Progenitor cell of endocrine pancreas (in vitro differentiated cells): ENCODE data around the gene IL1R1. TPM values are rescaled to one million over a fixed set of nuclear protein-coding genes. Genes with fewer than 3 reads are reported as not detected.
A peak's percentile ranks its signal among the peaks of the same experiment; 100 is the strongest.

Experiments
- DNase-seq: peaks from one replicate; pipeline ENCODE4 v3.0.0; 2021; ENCODE audit warnings: low spot score; ENCODE audit not compliant: unreplicated experiment
- H3K27ac Mint-ChIP-seq: 2 replicates; pipeline ENCODE4 v1.8.0; 2021; ENCODE audit warnings: mild to moderate bottlenecking, moderate library complexity, mixed read lengths
- H3K27me3 Mint-ChIP-seq: 2 replicates; pipeline ENCODE4 v1.8.0; 2021; ENCODE audit warnings: mixed read lengths
- H3K36me3 Mint-ChIP-seq: 2 replicates; pipeline ENCODE4 v1.8.0; 2022; ENCODE audit warnings: mixed read lengths; ENCODE audit not compliant: insufficient read depth
- H3K4me1 Mint-ChIP-seq: 2 replicates; pipeline ENCODE4 v1.8.0; 2021; ENCODE audit warnings: low read depth, mixed read lengths
- H3K4me3 Mint-ChIP-seq: 2 replicates; pipeline ENCODE4 v1.8.0; 2021; ENCODE audit warnings: low read depth, mild to moderate bottlenecking, moderate library complexity, mixed read lengths
- H3K9me3 Mint-ChIP-seq: 2 replicates; pipeline ENCODE4 v1.8.0; 2021; ENCODE audit warnings: low read depth, mixed read lengths
- long read RNA-seq: library from polyadenylated mRNA; unstranded; transcript quantifications from one replicate; pipeline ENCODE4 v2.0.0, GENCODE V29; 2020
- total RNA-seq: library from RNA; stranded (reverse); gene quantifications from 2 replicates; pipeline ENCODE4 v1.2.1, GENCODE V29; 2021
- TF ChIP-seq, protein P1 (sequence below): fragments of 200-600 bp; sonication (generic); IDR thresholded peaks from one replicate; pipeline ENCODE4 v1.5.0; 2021; ENCODE audit warnings: antibody characterized with exemption, mild to moderate bottlenecking; ENCODE audit not compliant: unreplicated experiment

The IL1R1 gene, protein sequence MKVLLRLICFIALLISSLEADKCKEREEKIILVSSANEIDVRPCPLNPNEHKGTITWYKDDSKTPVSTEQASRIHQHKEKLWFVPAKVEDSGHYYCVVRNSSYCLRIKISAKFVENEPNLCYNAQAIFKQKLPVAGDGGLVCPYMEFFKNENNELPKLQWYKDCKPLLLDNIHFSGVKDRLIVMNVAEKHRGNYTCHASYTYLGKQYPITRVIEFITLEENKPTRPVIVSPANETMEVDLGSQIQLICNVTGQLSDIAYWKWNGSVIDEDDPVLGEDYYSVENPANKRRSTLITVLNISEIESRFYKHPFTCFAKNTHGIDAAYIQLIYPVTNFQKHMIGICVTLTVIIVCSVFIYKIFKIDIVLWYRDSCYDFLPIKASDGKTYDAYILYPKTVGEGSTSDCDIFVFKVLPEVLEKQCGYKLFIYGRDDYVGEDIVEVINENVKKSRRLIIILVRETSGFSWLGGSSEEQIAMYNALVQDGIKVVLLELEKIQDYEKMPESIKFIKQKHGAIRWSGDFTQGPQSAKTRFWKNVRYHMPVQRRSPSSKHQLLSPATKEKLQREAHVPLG
- total RNA-seq, result 1.1 and 1.3 TPM in 2 replicates
- long read RNA-seq, partial matches to known transcripts, result 0 of 1 reads
- long read RNA-seq, other reads (novel, unspliced or antisense), result 1 of 1 reads

DNA sequence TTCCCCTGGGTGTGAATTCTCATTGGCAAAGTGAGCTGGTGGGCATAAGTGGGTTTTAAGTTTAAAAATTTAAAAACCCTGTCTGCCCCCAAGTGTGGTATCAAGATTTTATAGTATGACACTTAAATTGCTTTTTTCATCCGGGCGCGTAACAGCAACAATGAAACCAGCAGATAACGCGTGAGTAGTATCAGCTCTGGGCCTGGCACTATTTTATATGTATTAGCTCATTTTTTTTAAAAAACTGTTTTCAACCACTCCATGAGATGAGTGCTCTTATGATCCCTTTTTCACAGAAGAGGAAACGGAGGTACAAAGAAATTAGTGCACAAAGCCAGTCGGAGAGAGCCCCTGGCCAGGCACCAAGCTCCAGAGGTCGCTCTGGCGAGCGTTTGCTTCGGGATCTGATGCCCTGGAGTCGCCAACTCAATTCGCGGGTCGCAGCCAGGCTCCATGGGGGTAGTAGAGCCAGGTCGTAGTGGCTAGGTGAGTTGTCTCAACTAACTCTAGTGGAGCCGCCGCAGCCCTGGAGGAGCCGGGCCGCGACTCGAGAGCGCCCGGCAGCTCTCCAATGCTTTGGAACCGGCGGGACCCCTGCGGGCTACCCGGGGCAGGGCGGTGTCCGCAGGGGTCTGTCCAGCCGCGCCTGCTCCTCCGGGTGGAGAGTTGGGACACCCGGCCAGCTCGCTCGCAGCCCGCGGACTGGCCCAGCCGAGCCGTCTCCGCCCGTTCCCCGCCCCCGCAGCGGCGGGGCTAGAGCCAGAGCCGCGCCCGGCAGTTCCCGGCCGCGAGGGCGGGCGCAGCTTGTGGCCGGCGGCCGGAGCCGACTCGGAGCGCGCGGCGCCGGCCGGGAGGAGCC is at the start of gene IL1R1:
Gene IL1R1 (plus strand): TSS at position 777 of the 859 bp plus-strand sequence. CDS start 14,979 bp downstream, outside the sequence.
- no peaks in the 10 kb centered on the region for H3K9me3 Mint-ChIP-seq
- peaks cover 50% of the 10 kb centered on the region for H3K27me3 Mint-ChIP-seq
- peak; percentile 43 for DNase-seq
- TF ChIP-seq, protein P1, sequence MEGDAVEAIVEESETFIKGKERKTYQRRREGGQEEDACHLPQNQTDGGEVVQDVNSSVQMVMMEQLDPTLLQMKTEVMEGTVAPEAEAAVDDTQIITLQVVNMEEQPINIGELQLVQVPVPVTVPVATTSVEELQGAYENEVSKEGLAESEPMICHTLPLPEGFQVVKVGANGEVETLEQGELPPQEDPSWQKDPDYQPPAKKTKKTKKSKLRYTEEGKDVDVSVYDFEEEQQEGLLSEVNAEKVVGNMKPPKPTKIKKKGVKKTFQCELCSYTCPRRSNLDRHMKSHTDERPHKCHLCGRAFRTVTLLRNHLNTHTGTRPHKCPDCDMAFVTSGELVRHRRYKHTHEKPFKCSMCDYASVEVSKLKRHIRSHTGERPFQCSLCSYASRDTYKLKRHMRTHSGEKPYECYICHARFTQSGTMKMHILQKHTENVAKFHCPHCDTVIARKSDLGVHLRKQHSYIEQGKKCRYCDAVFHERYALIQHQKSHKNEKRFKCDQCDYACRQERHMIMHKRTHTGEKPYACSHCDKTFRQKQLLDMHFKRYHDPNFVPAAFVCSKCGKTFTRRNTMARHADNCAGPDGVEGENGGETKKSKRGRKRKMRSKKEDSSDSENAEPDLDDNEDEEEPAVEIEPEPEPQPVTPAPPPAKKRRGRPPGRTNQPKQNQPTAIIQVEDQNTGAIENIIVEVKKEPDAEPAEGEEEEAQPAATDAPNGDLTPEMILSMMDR, result no peak
- H3K4me1 Mint-ChIP-seq, result no peaks in the 10 kb centered on the region
- no peaks in the 10 kb centered on the region for H3K36me3 Mint-ChIP-seq
- H3K4me3 Mint-ChIP-seq, result peak within 1 kb of the TSS; percentile 75
- H3K27ac Mint-ChIP-seq, result peak within 1 kb of the TSS; percentile 35

GRCh38 chr2:102093662-102094061 is 48.9 kb upstream of the IL1R1 start:
- H3K27ac Mint-ChIP-seq, result no peak overlapping the region
- H3K4me3 Mint-ChIP-seq, result no peak overlapping the region
- no peak for DNase-seq
- peaks cover 8% of the 10 kb centered on the region for H3K9me3 Mint-ChIP-seq
- TF ChIP-seq, protein P1, result no peak
- H3K36me3 Mint-ChIP-seq, result peaks cover under 1% of the 10 kb centered on the region
- no peaks in the 10 kb centered on the region for H3K27me3 Mint-ChIP-seq
- peaks cover 1% of the 10 kb centered on the region for H3K4me1 Mint-ChIP-seq

DNA sequence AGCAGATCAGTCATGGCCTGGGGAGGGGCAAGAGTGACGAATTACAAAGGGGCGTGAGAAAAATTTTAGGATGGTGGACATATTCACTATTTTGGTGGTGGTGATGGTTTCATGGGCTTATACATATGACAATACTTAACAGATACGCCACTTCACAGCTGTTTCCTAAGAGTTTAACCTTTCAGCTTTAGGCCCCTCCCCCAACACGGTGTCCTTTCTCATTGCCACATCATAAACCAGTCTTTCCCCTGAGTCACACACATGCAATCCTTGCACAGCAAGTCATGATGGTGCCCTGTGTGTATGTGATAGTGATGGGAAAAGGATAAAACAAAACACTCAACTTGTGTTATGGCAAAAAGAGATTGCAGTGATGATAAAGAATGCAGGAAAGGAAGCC is 47.6 kb upstream of the IL1R1 start:
- Mint-ChIP-seq H3K4me3 (no peak overlapping the region), H3K27ac (no peak overlapping the region), H3K9me3 (peaks cover 11% of the 10 kb centered on the region), H3K36me3 (peaks cover 2% of the 10 kb centered on the region), H3K27me3 (no peaks in the 10 kb centered on the region), H3K4me1 (peaks cover 1% of the 10 kb centered on the region)
- DNase-seq, result no peak
- TF ChIP-seq, protein P1, result no peak

GRCh38 chr2:102096103-102096502 is 46.4 kb upstream of the IL1R1 start:
- Mint-ChIP-seq H3K36me3 (peaks cover 2% of the 10 kb centered on the region), H3K27me3 (no peaks in the 10 kb centered on the region), H3K27ac (no peak overlapping the region), H3K4me3 (no peak overlapping the region), H3K4me1 (peaks cover 7% of the 10 kb centered on the region), H3K9me3 (peaks cover 8% of the 10 kb centered on the region)
- no peak for DNase-seq
- TF ChIP-seq, protein P1, result no peak

GRCh38 chr2:102098756-102099155 is 43.8 kb upstream of the IL1R1 start:
- no peaks in the 10 kb centered on the region for H3K27me3 Mint-ChIP-seq
- H3K4me1 Mint-ChIP-seq, result peaks cover 16% of the 10 kb centered on the region
- no peak for DNase-seq
- no peak overlapping the region for H3K4me3 Mint-ChIP-seq
- TF ChIP-seq, protein P1, result no peak
- no peak overlapping the region for H3K27ac Mint-ChIP-seq
- H3K9me3 Mint-ChIP-seq, result peaks cover 8% of the 10 kb centered on the region
- peaks cover 2% of the 10 kb centered on the region for H3K36me3 Mint-ChIP-seq
